GM12878 (cell line): Measurements from ENCODE around the gene A3GALT2. TPM values are rescaled to one million over a fixed set of nuclear protein-coding genes. Genes with fewer than 3 reads are reported as not detected.

ENCODE experiments used
- ATAC-seq: fragments of 200-7000 bp; cut with Tn5 transposase; 3 replicates; pipeline ENCODE4 v1.9.1; 2020; ENCODE audit warnings: mild to moderate bottlenecking, moderate library complexity
- BruUV-seq: library from RNA; stranded (reverse); fragments of 400-500 nt; replicated peaks from 2 replicates; lab custom pipeline; 2021; lab: Mats Ljungman, UMichigan
- CTCF ChIA-PET: fragments of 300-600 bp; sonication (Branson Sonifier 250); formaldehyde crosslinking; extraction: SDS; loops from one replicate; lab custom pipeline; 2021; ENCODE audit warnings: inconsistent platforms; lab: Yijun Ruan, JAX
- POLR2A ChIA-PET: fragments of 350-600 bp; formaldehyde crosslinking; extraction: SDS; loops from one replicate; lab custom pipeline; 2021; ENCODE audit warnings: inconsistent platforms; lab: Charles Lee
- RAD21 ChIA-PET: fragments of 300-600 bp; sonication (Branson Sonifier 250); formaldehyde crosslinking; loops from one replicate; lab custom pipeline; 2023; ENCODE audit warnings: antibody characterized with exemption; ENCODE audit not compliant: unreplicated experiment; lab: Charles Lee
- SMC1A ChIA-PET: fragments of 300-600 bp; sonication (Branson Sonifier 250); formaldehyde crosslinking; loops from one replicate; lab custom pipeline; 2023; ENCODE audit not compliant: unreplicated experiment, uncharacterized antibody; lab: Charles Lee
- DNase-seq: peaks from one replicate; pipeline ENCODE4 v3.0.0-alpha.2; 2011; ENCODE audit warnings: low read depth, low spot score
- FAIRE-seq: peaks from 3 replicates; lab custom pipeline; 2011; peaks lifted over from hg19 to GRCh38; lab: Jason Lieb, UNC
- H2AFZ ChIP-seq: 2 replicates; pipeline ENCODE4 v1.6.0; 2011; ENCODE audit warnings: low read depth, low read length, control low read depth; ENCODE audit not compliant: control insufficient read depth
- H3K27ac ChIP-seq: 2 replicates; pipeline ENCODE4 v1.5.1; 2011; ENCODE audit warnings: control low read depth; ENCODE audit not compliant: control insufficient read depth, insufficient read depth
- H3K27me3 ChIP-seq, 2 experiments: replicated peaks in 1 of 2; 2 replicates each; pipeline versions ENCODE4 v1.6.0 to v1.6.1; 2011; ENCODE audit warnings: low read length in 1 of 2; ENCODE audit not compliant: control insufficient read depth in 2 of 2, insufficient read depth in 2 of 2
- H3K36me3 ChIP-seq, 2 experiments: 2 replicates each; pipeline ENCODE4 v1.5.1; 2011; ENCODE audit warnings: low read length in 1 of 2; ENCODE audit not compliant: control insufficient read depth in 2 of 2, insufficient read depth in 2 of 2
- H3K4me1 ChIP-seq: 2 replicates; pipeline ENCODE4 v1.6.1; 2011; ENCODE audit warnings: mild to moderate bottlenecking, low read length, moderate library complexity, mixed read lengths; ENCODE audit not compliant: control insufficient read depth, insufficient read depth
- H3K4me2 ChIP-seq: 2 replicates; pipeline ENCODE4 v1.6.0; 2011; ENCODE audit warnings: control low read depth; ENCODE audit not compliant: control insufficient read depth, insufficient read depth
- H3K4me3 ChIP-seq: fragments of 200-600 bp; sonication (generic); 2 replicates; pipeline ENCODE4 v1.5.1; 2016
- H3K79me2 ChIP-seq: 2 replicates; pipeline ENCODE4 v1.6.0; 2011; ENCODE audit warnings: low read length; ENCODE audit not compliant: control insufficient read depth, insufficient read depth
- H3K9ac ChIP-seq: 2 replicates; pipeline ENCODE4 v1.8.0; 2011; ENCODE audit warnings: low read length, control low read depth, mixed read lengths; ENCODE audit not compliant: control insufficient read depth, insufficient read depth
- H3K9me3 ChIP-seq: replicated peaks from 3 replicates; pipeline ENCODE4 v1.5.1; 2011; ENCODE audit warnings: mild to moderate bottlenecking, low read length; ENCODE audit not compliant: control insufficient read depth, insufficient read depth
- H4K20me1 ChIP-seq: 2 replicates; pipeline ENCODE4 v1.6.0; 2011; ENCODE audit not compliant: control insufficient read depth, insufficient read depth
- JUND ChIP-seq: IDR thresholded peaks from 2 replicates; pipeline ENCODE4 v1.6.1; 2012; ENCODE audit warnings: low read depth, mild to moderate bottlenecking, low read length, improper control_type of control experiment, moderate library complexity
- MTA3 ChIP-seq: IDR thresholded peaks from 2 replicates; pipeline ENCODE4 v1.6.1; 2012; ENCODE audit warnings: low read length, inconsistent platforms, borderline replicate concordance
- NFYB ChIP-seq: IDR thresholded peaks from 2 replicates; pipeline ENCODE4 v1.6.1; 2011; ENCODE audit warnings: low read depth, mild to moderate bottlenecking, low read length, improper control_type of control experiment, moderate library complexity; ENCODE audit not compliant: insufficient read depth
- POLR2A ChIP-seq: IDR thresholded peaks from 2 replicates; pipeline ENCODE4 v1.6.1; 2011; ENCODE audit warnings: low read depth, mild to moderate bottlenecking, low read length
- RAD21 ChIP-seq: IDR thresholded peaks from 2 replicates; pipeline ENCODE4 v1.6.1; 2011; ENCODE audit warnings: mild to moderate bottlenecking, low read depth, low read length, moderate library complexity; ENCODE audit not compliant: insufficient read depth
- SMARCA5 ChIP-seq: fragments of 450-650 bp; IDR thresholded peaks from 2 replicates; pipeline ENCODE4 v1.6.1; 2017; ENCODE audit warnings: mild to moderate bottlenecking
- TBL1XR1 ChIP-seq: IDR thresholded peaks from 2 replicates; pipeline ENCODE4 v1.6.1; 2012; ENCODE audit warnings: low read depth, low read length, improper control_type of control experiment
- WGBS: methylation state at CpG from one replicate; pipeline ENCODE4 v1.1.6; 2016; ENCODE audit warnings: low lambda C conversion rate; ENCODE audit not compliant: insufficient replicate concordance, insufficient coverage; ENCODE audit errors: missing lambda C conversion rate; 5-methylcytosine and 5-hydroxymethylcytosine counted together
- in situ Hi-C: fragments of 300-500 bp; cut with MboI; formaldehyde crosslinking; loops from 9 replicates; pipeline ENCODE4 v1.14.3; 2018; ENCODE audit warnings: mixed read lengths
- intact Hi-C: fragments of 100-400 bp; cut with micrococcal nuclease; formaldehyde crosslinking; loops from one replicate; pipeline ENCODE4 v1.14.2; 2022; ENCODE audit not compliant: unreplicated experiment
- polyA plus RNA-seq, 11 experiments: library from polyadenylated mRNA; depleted of rRNA in 4 of 11; unstranded in 6 of 11; stranded (reverse) in 5 of 11; fragments of >200 nt; fragmentation: Nextera tagmentation in 4 of 11; fragmentation: Illumina TruSeq in 1 of 11; extraction: Ambion mirVana in 4 of 11; extraction: Trizol in 1 of 11; gene quantifications; 1 replicate in 1 of 11; 2 replicates in 10 of 11; pipeline versions ENCODE4 v1.2.1 to v1.2.3, GENCODE V29; 2011 to 2016; ENCODE audit warnings: inconsistent platforms in 2 of 11, missing spikeins in 2 of 11, low read depth in 1 of 11
- total RNA-seq, 4 experiments: library from RNA; depleted of rRNA in 3 of 4; stranded (reverse); fragments of >200 nt in 3 of 4; fragmentation: Illumina TruSeq in 1 of 4; extraction: Trizol in 1 of 4; gene quantifications; 2 replicates each; pipeline versions ENCODE4 v1.2.1 to v1.2.3, GENCODE V29; 2013 to 2021
- TF ChIP-seq, protein P1 (sequence below): fragments of 450-650 bp; conservative IDR thresholded peaks from 2 replicates; pipeline ENCODE4 v1.6.1; 2017; ENCODE audit warnings: mild to moderate bottlenecking, moderate library complexity
- TF ChIP-seq, protein P2 (sequence below): fragments of 450-650 bp; IDR thresholded peaks from 2 replicates; pipeline ENCODE4 v1.6.1; 2017; ENCODE audit warnings: mild to moderate bottlenecking

A3GALT2 gene
- total and polyA plus RNA-seq, 10 of the 15 experiments (the other 5 are each of a cell fraction or from before 2014, with no cell fraction given) = not detected

DNA sequence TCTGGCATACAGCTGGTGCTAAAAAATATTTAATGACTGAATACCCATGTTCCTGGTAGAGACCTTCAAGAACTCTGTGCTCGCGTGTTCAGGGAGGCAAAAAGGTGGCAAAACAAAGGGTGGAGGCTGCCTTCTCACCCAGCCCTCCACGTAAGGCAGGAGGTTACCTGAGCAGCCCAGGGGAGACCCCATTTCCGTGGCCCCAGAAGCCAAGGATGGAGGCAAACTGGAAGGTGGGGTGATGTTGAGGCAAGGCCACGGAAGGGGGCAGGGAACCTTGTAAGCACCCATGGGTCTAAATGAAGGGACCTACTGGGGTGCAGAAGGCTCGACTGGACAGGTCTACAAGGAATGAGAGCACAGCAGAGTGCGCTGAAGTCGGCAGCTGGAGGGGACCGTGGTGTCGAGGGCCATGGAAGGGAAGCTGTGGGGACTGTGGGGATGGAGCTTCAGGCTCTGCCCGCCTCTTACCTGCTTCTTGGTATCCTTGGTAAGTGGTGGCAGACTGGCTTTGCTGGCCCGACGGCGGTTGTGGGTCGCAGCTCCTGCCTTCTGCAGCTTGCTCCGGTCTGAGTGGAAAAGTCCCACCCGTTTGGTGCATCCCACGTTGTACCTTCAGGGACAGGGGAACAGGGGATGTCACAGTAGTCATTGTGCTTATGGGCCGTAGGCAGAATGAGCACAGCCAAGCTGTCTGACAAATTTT lies 8.9 kb upstream of the A3GALT2 start:
- FAIRE-seq = no peak
- POLR2A ChIA-PET = no interaction called here
- Histone ChIP-seq H3K4me1 (no peaks in the 10 kb centered on the region), H3K4me3 (no peak overlapping the region), H3K36me3 (peaks cover 27 to 30% of the 10 kb centered on the region in 2 experiments), H4K20me1 (no peaks in the 10 kb centered on the region), H3K4me2 (no peak overlapping the region), H2AFZ (no peak overlapping the region), H3K9ac (no peak overlapping the region), H3K9me3 (no peaks in the 10 kb centered on the region), H3K79me2 (peaks cover 2% of the 10 kb centered on the region; the same call in 1 of the 2 replicates), H3K27ac (no peak overlapping the region), H3K27me3 (no peaks in the 10 kb centered on the region)
- no peak for DNase-seq
- WGBS = 94% methylated on average over 19 of the region's 19 CpGs
- CTCF ChIA-PET = interaction anchor here (0.6 to 1.6 kb wide), 2 partner anchors 32 to 34 kb away, joined by 3 to 5 read pairs; no protein-coding TSS in a partner anchor
- intact Hi-C loops = no loop called here
- RAD21 ChIA-PET = interaction anchor here (0.6 kb wide), 1 partner anchor 826 kb away, joined by 4 read pairs; no protein-coding TSS in a partner anchor
- SMC1A ChIA-PET = interaction anchor here (2.1 kb wide), 1 partner anchor 9 kb away, joined by 6 read pairs; no protein-coding TSS in a partner anchor
- ATAC-seq = no peak
- in situ Hi-C loops = no loop called here
- TF ChIP-seq TBL1XR1 = no peak
- no TSS peak for BruUV-seq

DNA sequence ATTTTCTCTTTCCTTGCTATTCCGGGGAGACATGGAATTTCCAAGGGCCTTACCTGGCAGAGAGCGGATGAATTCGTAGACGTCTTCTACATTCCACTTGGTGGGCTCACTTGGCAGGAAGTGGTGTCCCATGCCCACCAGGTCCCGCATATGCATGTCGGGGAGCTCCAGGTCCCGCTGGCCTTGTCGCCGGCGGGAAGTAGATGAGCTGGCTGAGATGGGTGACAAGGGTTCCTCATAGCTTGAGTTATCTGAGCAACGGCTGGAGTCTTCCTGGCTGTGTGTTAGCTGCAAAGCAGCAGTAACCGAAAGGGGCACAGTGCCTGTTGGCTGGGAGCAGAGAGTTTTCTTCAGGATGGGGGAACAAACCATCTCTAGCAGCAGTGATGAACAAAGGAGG lies 7.9 kb upstream of the A3GALT2 start:
- no peak for FAIRE-seq

More for the DNA sequence above, 7.9 kb upstream of the A3GALT2 start:
- H3K9me3 ChIP-seq = no peaks in the 10 kb centered on the region
- no TSS peak for BruUV-seq
- no peaks in the 10 kb centered on the region for H4K20me1 ChIP-seq
- DNase-seq = no peak
- H3K27ac ChIP-seq = no peak overlapping the region
- H3K4me1 ChIP-seq = no peaks in the 10 kb centered on the region
- no peaks in the 10 kb centered on the region for H3K27me3 ChIP-seq
- H3K79me2 ChIP-seq = no peaks in the 10 kb centered on the region; the same call in 1 of the 2 replicates
- SMC1A ChIA-PET = no interaction called here
- POLR2A ChIA-PET = no interaction called here
- ATAC-seq = no peak
- in situ Hi-C loops = no loop called here
- intact Hi-C loops = no loop called here
- H3K36me3 ChIP-seq = peaks cover 22 to 34% of the 10 kb centered on the region in 2 experiments
- RAD21 ChIA-PET = no interaction called here
- TF ChIP-seq NFYB (no peak), MTA3 (no peak), JUND (no peak), SMARCA5 (no peak), RAD21 (no peak), POLR2A (no peak)
- TF ChIP-seq, protein P1, sequence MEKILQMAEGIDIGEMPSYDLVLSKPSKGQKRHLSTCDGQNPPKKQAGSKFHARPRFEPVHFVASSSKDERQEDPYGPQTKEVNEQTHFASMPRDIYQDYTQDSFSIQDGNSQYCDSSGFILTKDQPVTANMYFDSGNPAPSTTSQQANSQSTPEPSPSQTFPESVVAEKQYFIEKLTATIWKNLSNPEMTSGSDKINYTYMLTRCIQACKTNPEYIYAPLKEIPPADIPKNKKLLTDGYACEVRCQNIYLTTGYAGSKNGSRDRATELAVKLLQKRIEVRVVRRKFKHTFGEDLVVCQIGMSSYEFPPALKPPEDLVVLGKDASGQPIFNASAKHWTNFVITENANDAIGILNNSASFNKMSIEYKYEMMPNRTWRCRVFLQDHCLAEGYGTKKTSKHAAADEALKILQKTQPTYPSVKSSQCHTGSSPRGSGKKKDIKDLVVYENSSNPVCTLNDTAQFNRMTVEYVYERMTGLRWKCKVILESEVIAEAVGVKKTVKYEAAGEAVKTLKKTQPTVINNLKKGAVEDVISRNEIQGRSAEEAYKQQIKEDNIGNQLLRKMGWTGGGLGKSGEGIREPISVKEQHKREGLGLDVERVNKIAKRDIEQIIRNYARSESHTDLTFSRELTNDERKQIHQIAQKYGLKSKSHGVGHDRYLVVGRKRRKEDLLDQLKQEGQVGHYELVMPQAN = no peak
- TF ChIP-seq, protein P2, sequence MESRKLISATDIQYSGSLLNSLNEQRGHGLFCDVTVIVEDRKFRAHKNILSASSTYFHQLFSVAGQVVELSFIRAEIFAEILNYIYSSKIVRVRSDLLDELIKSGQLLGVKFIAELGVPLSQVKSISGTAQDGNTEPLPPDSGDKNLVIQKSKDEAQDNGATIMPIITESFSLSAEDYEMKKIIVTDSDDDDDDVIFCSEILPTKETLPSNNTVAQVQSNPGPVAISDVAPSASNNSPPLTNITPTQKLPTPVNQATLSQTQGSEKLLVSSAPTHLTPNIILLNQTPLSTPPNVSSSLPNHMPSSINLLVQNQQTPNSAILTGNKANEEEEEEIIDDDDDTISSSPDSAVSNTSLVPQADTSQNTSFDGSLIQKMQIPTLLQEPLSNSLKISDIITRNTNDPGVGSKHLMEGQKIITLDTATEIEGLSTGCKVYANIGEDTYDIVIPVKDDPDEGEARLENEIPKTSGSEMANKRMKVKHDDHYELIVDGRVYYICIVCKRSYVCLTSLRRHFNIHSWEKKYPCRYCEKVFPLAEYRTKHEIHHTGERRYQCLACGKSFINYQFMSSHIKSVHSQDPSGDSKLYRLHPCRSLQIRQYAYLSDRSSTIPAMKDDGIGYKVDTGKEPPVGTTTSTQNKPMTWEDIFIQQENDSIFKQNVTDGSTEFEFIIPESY = no peak
- H3K9ac ChIP-seq = no peak overlapping the region
- CTCF ChIA-PET = interaction anchor here (0.7 to 1.0 kb wide), 2 partner anchors 30 to 33 kb away, joined by 3 read pairs; no protein-coding TSS in a partner anchor
- 98% methylated on average over 12 of the region's 12 CpGs for WGBS
- H3K4me3 ChIP-seq = no peak overlapping the region
- H3K4me2 ChIP-seq = no peak overlapping the region
- H2AFZ ChIP-seq = no peak overlapping the region
